Pancreas (tissue), 10 donors: ENCODE data around the gene TNIK. TPM values are rescaled to one million over a fixed set of nuclear protein-coding genes. Genes with fewer than 3 reads are reported as not detected.

Experiments
- ATAC-seq, 4 donors: fragments of 200-7000 bp; cut with Tn5 transposase; one replicate each; pipeline versions ENCODE4 v1.8.0 to v1.9.1; 2020; ENCODE audit warnings: mild to moderate bottlenecking in 4 of 4, moderate library complexity in 4 of 4
- DNase-seq, 6 donors: peaks; one replicate each; pipeline ENCODE4 v3.0.0-alpha.2; 2020
- FAIRE-seq: peaks from 2 replicates; lab custom pipeline; 2012; peaks lifted over from hg19 to GRCh38; lab: Jason Lieb, UNC
- H3K27ac ChIP-seq, 4 donors: fragments of 200-600 bp; sonication (generic); 1 replicate in 3 of 4; 2 replicates in 1 of 4; pipeline versions ENCODE4 v1.5.0 to v1.8.0; 2020
- H3K27me3 ChIP-seq, 4 donors: fragments of 200-600 bp; one replicate each; pipeline ENCODE4 v1.8.0; 2021
- H3K36me3 ChIP-seq, 3 donors: fragments of 200-600 bp; sonication (generic) in 1 of 3; one replicate each; pipeline versions ENCODE4 v1.5.0 to v1.8.0; 2020 to 2021
- H3K4me1 ChIP-seq, 3 donors: fragments of 200-600 bp; one replicate each; pipeline ENCODE4 v1.8.0; 2021
- H3K4me3 ChIP-seq, 4 donors: fragments of 200-600 bp; sonication (generic) in 2 of 4; one replicate each; pipeline versions ENCODE4 v1.5.0 to v1.8.0; 2020 to 2021
- H3K9me3 ChIP-seq, 4 donors: fragments of 200-600 bp; one replicate each; pipeline ENCODE4 v1.8.0; 2021
- CTCF ChIP-seq, 4 donors: fragments of 200-600 bp; sonication (generic) in 3 of 4; IDR thresholded peaks; one replicate each; pipeline versions ENCODE4 v1.5.0 to v1.8.0; 2021; ENCODE audit warnings: antibody characterized with exemption in 4 of 4
- WGBS, 2 donors: extraction: QIAGEN DNeasy Blood & Tissue Kit; methylation state at CpG; one replicate each; pipeline ENCODE4 v1.1.7; 2013; 5-methylcytosine and 5-hydroxymethylcytosine counted together
- intact Hi-C, 3 donors: fragments of 100-400 bp; cut with DNase I; formaldehyde crosslinking; loops; one replicate each; pipeline versions ENCODE4 v1.11.1 to v1.14.2; 2022
- polyA plus RNA-seq, 2 donors: library from polyadenylated mRNA; stranded (reverse); fragments of 200-250 nt; gene quantifications; one replicate each; pipeline ENCODE4 v1.2.3, GENCODE V29; 2013
- total RNA-seq, 6 donors: library from RNA; stranded (reverse); fragmentation: NEBNext Ultra II Directional in 4 of 6; extraction: Animal tissue kit (Norgen Biotek cat#: 25700) in 4 of 6; gene quantifications; one replicate each; pipeline versions ENCODE4 v1.2.1 to v1.2.4, GENCODE V29; 2021 to 2023
- donor health status: healthy with polysubstance abuse.
- donor health status: DM: no; HTN: no; CAD: no; lungs with moderate emphysema.
- donor health status: DM: no; HTN: no; CAD: no.
- donor health status: control.
- donor health status: control.
- donor health status: Bipolar disorder and iron deficiency.
- donor health status: DM: yes; HTN: yes; CAD: no.
- donor health status: DM: no; HTN: no; CAD: no.
- donor health status: DM: no; HTN: no; CAD: no.
- donor health status: DM: yes; HTN: yes; CAD: no.

TNIK gene
- total and polyA plus RNA-seq, 8 donors: 3.5 to 13.6 (median 5.8) TPM

- FAIRE-seq (no peak), DNase-seq (no peak)
These were observed 404.6 kb downstream of the TNIK start for GRCh38 chr3:171055336-171056178.

GRCh38 chr3:171054921-171055320 lies 405.3 kb downstream of the TNIK start:
- H3K27ac ChIP-seq: no peak overlapping the region
- no peak for DNase-seq
- TF ChIP-seq CTCF (IDR thresholded peaks at IDR 0.05): no peak
- intact Hi-C loops: loop anchor here in 1 of 3 donors (10.0 kb wide), 2 partner anchors 120 to 510 kb away; no protein-coding TSS in a partner anchor
- FAIRE-seq: no peak
- no peaks in the 10 kb centered on the region for H3K9me3 ChIP-seq
- no peaks in the 10 kb centered on the region for H3K27me3 ChIP-seq
- peaks cover 0 to 11% (median 5%) of the 10 kb centered on the region in 3 donors for H3K4me1 ChIP-seq
- no peak for ATAC-seq
- no peak overlapping the region for H3K4me3 ChIP-seq
- H3K36me3 ChIP-seq: no peaks in the 10 kb centered on the region

More at GRCh38 chr3:171055336-171056178, 404.6 kb downstream of the TNIK start:
- 67 to 68% methylated on average over 4 of the region's 4 CpGs for WGBS, 2 donors
- no peak overlapping the region for H3K4me3 ChIP-seq
- peak in 3 of 4 donors; percentile 39 to 71 (median 67) for ATAC-seq
- TF ChIP-seq CTCF (IDR thresholded peaks at IDR 0.05): no peak
- intact Hi-C loops: loop anchor here in 1 of 3 donors (10.0 kb wide), 2 partner anchors 119 to 509 kb away; no protein-coding TSS in a partner anchor
- H3K27me3 ChIP-seq: no peaks in the 10 kb centered on the region
- H3K9me3 ChIP-seq: no peaks in the 10 kb centered on the region
- H3K4me1 ChIP-seq: peaks cover 0 to 13% (median 5%) of the 10 kb centered on the region in 3 donors
- no peak overlapping the region for H3K27ac ChIP-seq
- H3K36me3 ChIP-seq: no peaks in the 10 kb centered on the region

GRCh38 chr3:171054231-171054630 lies 406.0 kb downstream of the TNIK start:
- Histone ChIP-seq H3K4me1 (peaks cover 0 to 4% (median 2%) of the 10 kb centered on the region in 3 donors), H3K27me3 (no peaks in the 10 kb centered on the region), H3K36me3 (no peaks in the 10 kb centered on the region), H3K27ac (no peak overlapping the region), H3K9me3 (no peaks in the 10 kb centered on the region), H3K4me3 (no peak overlapping the region)
- TF ChIP-seq CTCF (IDR thresholded peaks at IDR 0.05): no peak
- intact Hi-C loops: loop anchor here in 1 of 3 donors (10.0 kb wide), 2 partner anchors 121 to 511 kb away; no protein-coding TSS in a partner anchor
- FAIRE-seq (no peak), ATAC-seq (no peak), DNase-seq (no peak)
- WGBS, 2 donors: 77 to 85% methylated on average over 1 of the region's 1 CpG

GRCh38 chr3:171049861-171050444 lies 410.3 kb downstream of the TNIK start:
- intact Hi-C loops: loop anchor here in 1 of 3 donors (10.0 kb wide), 2 partner anchors 125 to 515 kb away; no protein-coding TSS in a partner anchor
- H3K27ac ChIP-seq: no peak overlapping the region
- FAIRE-seq (no peak), DNase-seq (peak; percentile 22 to 73 (median 60)), ATAC-seq (peak; percentile 80 to 97 (median 91))
- H3K36me3 ChIP-seq: no peaks in the 10 kb centered on the region
- no peak overlapping the region for H3K4me3 ChIP-seq
- 21 to 25% methylated on average over 6 of the region's 6 CpGs for WGBS, 2 donors
- H3K27me3 ChIP-seq: no peaks in the 10 kb centered on the region
- no peaks in the 10 kb centered on the region for H3K9me3 ChIP-seq
- peak; percentile 22 to 44 (median 38) for TF ChIP-seq CTCF (IDR thresholded peaks at IDR 0.05)
- peaks cover 0 to 2% (median 0%) of the 10 kb centered on the region in 3 donors for H3K4me1 ChIP-seq
